T-cell (primary cell): ENCODE results near the gene PAGR1. TPM values are rescaled to one million over a fixed set of nuclear protein-coding genes. Genes with fewer than 3 reads are reported as not detected.
A peak's percentile ranks its signal among the peaks of the same experiment; 100 is the strongest.
"Not testable (repeated sequence)": the region's sequence is repeated elsewhere in the genome, so short reads cannot be mapped to it uniquely, and the experiment has no call there.

Experiments
- ATAC-seq, 4 experiments: fragments of 200-7000 bp in 3 of 4; fragments of 150-1000 bp in 1 of 4; cut with Tn5 transposase; replicated peaks in 1 of 4; 1 replicate in 3 of 4; 2 replicates in 1 of 4; pipeline ENCODE4 v1.10.0; 2021; ENCODE audit warnings: moderate library complexity in 3 of 4, mild to moderate bottlenecking in 2 of 4, moderate number of reproducible peaks in 1 of 4
- CTCF ChIA-PET, 2 donors: fragments of 300-600 bp; sonication (Branson Sonifier 250); formaldehyde crosslinking; loops; one replicate each; lab custom pipeline; 2022; ENCODE audit warnings: antibody characterized with exemption in 2 of 2; lab: Charles Lee
- POLR2A ChIA-PET, 2 donors: fragments of 300-600 bp; sonication (Branson Sonifier 250); formaldehyde crosslinking; loops; one replicate each; lab custom pipeline; 2022; ENCODE audit warnings: antibody characterized with exemption in 2 of 2; lab: Charles Lee
- DNase-seq, 35 experiments: peaks; one replicate each; pipeline versions ENCODE4 v3.0.0 to v3.0.0-alpha.2; 2013 to 2023
- H3K27ac ChIP-seq: one replicate; pipeline ENCODE4 v1.5.1; 2013; ENCODE audit warnings: low read length
- H3K27me3 ChIP-seq, 2 experiments: replicated peaks in 1 of 2; 1 replicate in 1 of 2; 2 replicates in 1 of 2; pipeline versions ENCODE4 v1.6.1 to v1.7.0; 2013; ENCODE audit warnings: low read length in 1 of 2, mixed read lengths in 1 of 2; ENCODE audit not compliant: control insufficient read depth in 2 of 2, insufficient read depth in 2 of 2; ENCODE audit errors: extremely low read depth in 1 of 2
- H3K36me3 ChIP-seq, 2 donors: 1 replicate in 1 of 2; 2 replicates in 1 of 2; pipeline versions ENCODE4 v1.6.1 to v1.7.0; 2013; ENCODE audit warnings: low read length in 1 of 2; ENCODE audit not compliant: control insufficient read depth in 2 of 2, insufficient read depth in 1 of 2; ENCODE audit errors: extremely low read depth in 1 of 2
- H3K4me1 ChIP-seq, 2 experiments: 1 replicate in 1 of 2; 2 replicates in 1 of 2; pipeline versions ENCODE4 v1.6.1 to v1.7.0; 2013; ENCODE audit warnings: low read length in 2 of 2, mixed read lengths in 1 of 2; ENCODE audit not compliant: insufficient read depth in 2 of 2, control insufficient read depth in 1 of 2; ENCODE audit errors: extremely low read depth in 1 of 2
- H3K4me3 ChIP-seq, 2 donors: 1 replicate in 1 of 2; 2 replicates in 1 of 2; pipeline versions ENCODE4 v1.5.1 to v1.7.0; 2013; ENCODE audit warnings: mild to moderate bottlenecking in 2 of 2, low read length in 1 of 2, moderate library complexity in 1 of 2; ENCODE audit not compliant: control insufficient read depth in 1 of 2; ENCODE audit errors: extremely low read depth in 1 of 2
- H3K9me3 ChIP-seq: 2 replicates; pipeline ENCODE4 v1.7.0; 2013
- H3K27ac Mint-ChIP-seq, 2 donors: one replicate each; pipeline ENCODE4 v1.8.0; 2020 to 2021; ENCODE audit warnings: mild to moderate bottlenecking in 2 of 2, mixed read lengths in 2 of 2
- H3K27me3 Mint-ChIP-seq, 2 donors: one replicate each; pipeline ENCODE4 v1.8.0; 2021 to 2022; ENCODE audit warnings: mixed read lengths in 2 of 2
- H3K36me3 Mint-ChIP-seq: one replicate; pipeline ENCODE4 v1.8.0; 2021; ENCODE audit warnings: mixed read lengths
- H3K4me1 Mint-ChIP-seq, 3 donors: one replicate each; pipeline ENCODE4 v1.8.0; 2020 to 2022; ENCODE audit warnings: mixed read lengths in 3 of 3, mild to moderate bottlenecking in 1 of 3
- H3K4me3 Mint-ChIP-seq, 3 donors: one replicate each; pipeline ENCODE4 v1.8.0; 2020 to 2022; ENCODE audit warnings: mild to moderate bottlenecking in 3 of 3, mixed read lengths in 3 of 3, moderate library complexity in 3 of 3
- H3K9me3 Mint-ChIP-seq, 3 donors: one replicate each; pipeline ENCODE4 v1.8.0; 2020 to 2022; ENCODE audit warnings: mixed read lengths in 3 of 3
- WGBS: methylation state at CpG from one replicate; pipeline ENCODE4 v1.1.5; 2013; ENCODE audit warnings: missing lambda C conversion rate; ENCODE audit not compliant: insufficient coverage; 5-methylcytosine and 5-hydroxymethylcytosine counted together
- total RNA-seq, 35 experiments: library from RNA in 6 of 35; stranded (reverse) in 6 of 35; fragments of 120-200 nt in 1 of 35; gene quantifications; one replicate each; pipeline versions ENCODE4 v1.2.1 to v1.2.4 and lab custom pipeline; 2013 to 2026

Gene PAGR1
- total RNA-seq, 5 donors from 2014 or later (not counting 1 experiment from before 2014, with no cell fraction given): 16.0 to 47.2 (median 40.6) TPM

- Histone ChIP-seq H3K27ac (peak overlapping the region; percentile 69), H3K4me1 (peaks cover 13 to 38% of the 10 kb centered on the region in 2 experiments), H3K4me3 (peak overlapping the region; percentile 84 to 94), H3K9me3 (no peaks in the 10 kb centered on the region), H3K36me3 (peaks cover under 1 to 5% of the 10 kb centered on the region in 2 donors), H3K27me3 (no peaks in the 10 kb centered on the region)
- peak in 1 of 35 experiments; percentile 6 for DNase-seq
- Mint-ChIP-seq H3K4me1 (peaks cover 42 to 47% (median 46%) of the 10 kb centered on the region in 3 donors), H3K27ac (peak overlapping the region; percentile 98 to 99), H3K4me3 (peak overlapping the region; percentile 93 to 98 (median 98)), H3K27me3 (no peaks in the 10 kb centered on the region), H3K9me3 (no peaks in the 10 kb centered on the region), H3K36me3 (peaks cover 12% of the 10 kb centered on the region)
- ATAC-seq: peak in 2 of 4 experiments; percentile 3 to 12
- CTCF ChIA-PET: interaction anchor here (0.5 to 2.6 kb wide), 14 partner anchors 11 to 840 kb away, joined by 3 to 14 read pairs (median 4); partner anchors contain the start of genes C16orf54 (in 1 of the 2), MVP (in 1 of the 2), NFATC2IP (in 1 of the 2) and PAGR1 (in 1 of the 2)
- WGBS: 0% methylated on average over 18 of the region's 31 CpGs
- POLR2A ChIA-PET: interaction anchor here (0.6 to 1.6 kb wide), 5 partner anchors 13 to 53 kb away, joined by 3 to 7 read pairs (median 4); partner anchors contain the start of gene PAGR1 (in 1 of the 2)
These were observed 24.8 kb upstream of the PAGR1 start for GRCh38 chr16:29790949-29791844.

GRCh38 chr16:29791845-29792807, 23.8 kb upstream of the PAGR1 start:
- Mint-ChIP-seq H3K27ac (peak overlapping the region; percentile 98 to 99), H3K36me3 (peaks cover 17% of the 10 kb centered on the region), H3K4me3 (peak overlapping the region; percentile 93 to 98 (median 98)), H3K9me3 (no peaks in the 10 kb centered on the region), H3K4me1 (peaks cover 44 to 48% (median 47%) of the 10 kb centered on the region in 3 donors), H3K27me3 (no peaks in the 10 kb centered on the region)
- DNase-seq: no peak
- ChIA-PET CTCF (interaction anchor here (0.5 to 1.5 kb wide), 5 partner anchors 10 to 101 kb away, joined by 3 to 5 read pairs (median 4); partner anchors contain the start of gene PAGR1 (in 1 of the 2)), POLR2A (interaction anchor here in 1 of 2 donors (0.7 kb wide), 1 partner anchor 11 kb away, joined by 3 read pairs; no protein-coding TSS in a partner anchor)
- Histone ChIP-seq H3K9me3 (no peaks in the 10 kb centered on the region), H3K4me1 (peaks cover 13 to 36% of the 10 kb centered on the region in 2 experiments), H3K27ac (peak overlapping the region; percentile 69), H3K4me3 (peak overlapping the region; percentile 84 to 94), H3K27me3 (no peaks in the 10 kb centered on the region), H3K36me3 (peaks cover 5 to 9% of the 10 kb centered on the region in 2 donors)
- ATAC-seq: no peak
- 38% methylated on average over 3 of the region's 9 CpGs for WGBS

GRCh38 chr16:29793153-29793552, 22.8 kb upstream of the PAGR1 start:
- DNase-seq, H3K27ac ChIP-seq, H3K9me3 ChIP-seq, CTCF ChIA-PET, H3K27ac Mint-ChIP-seq, H3K27me3 Mint-ChIP-seq, H3K4me3 ChIP-seq, H3K9me3 Mint-ChIP-seq, ATAC-seq, H3K27me3 ChIP-seq: not testable (repeated sequence)
- peaks cover 41 to 48% (median 47%) of the 10 kb centered on the region in 3 donors for H3K4me1 Mint-ChIP-seq
- peaks cover 5 to 18% of the 10 kb centered on the region in 2 donors for H3K36me3 ChIP-seq
- H3K36me3 Mint-ChIP-seq: peaks cover 25% of the 10 kb centered on the region
- H3K4me1 ChIP-seq: peaks cover 13 to 36% of the 10 kb centered on the region in 2 experiments
- H3K4me3 Mint-ChIP-seq: peak overlapping the region in 1 of 3 donors; percentile 93
- WGBS: 96% methylated on average over 15 of the region's 18 CpGs
- POLR2A ChIA-PET: interaction anchor here in 1 of 2 donors (0.7 kb wide), 1 partner anchor 38 kb away, joined by 3 read pairs; no protein-coding TSS in a partner anchor

GRCh38 chr16:29794231-29794710, 21.7 kb upstream of the PAGR1 start:
- ATAC-seq (no peak), DNase-seq (no peak)
- Mint-ChIP-seq H3K27me3 (no peaks in the 10 kb centered on the region), H3K27ac (no peak overlapping the region), H3K9me3 (no peaks in the 10 kb centered on the region), H3K4me1 (peaks cover 39 to 47% (median 44%) of the 10 kb centered on the region in 3 donors), H3K4me3 (no peak overlapping the region), H3K36me3 (peaks cover 33% of the 10 kb centered on the region)
- ChIA-PET CTCF (interaction anchor here in 1 of 2 donors (0.7 kb wide), 1 partner anchor 82 kb away, joined by 3 read pairs; no protein-coding TSS in a partner anchor), POLR2A (interaction anchor here (0.6 to 0.7 kb wide), 2 partner anchors 13 to 147 kb away, joined by 3 read pairs; no protein-coding TSS in a partner anchor)
- H3K36me3 ChIP-seq: peaks cover 5 to 29% of the 10 kb centered on the region in 2 donors
- H3K27me3 ChIP-seq: no peaks in the 10 kb centered on the region
- no peak overlapping the region for H3K4me3 ChIP-seq
- 100% methylated on average over 2 of the region's 3 CpGs for WGBS
- H3K27ac ChIP-seq: no peak overlapping the region
- H3K4me1 ChIP-seq: peaks cover 13 to 36% of the 10 kb centered on the region in 2 experiments
- no peaks in the 10 kb centered on the region for H3K9me3 ChIP-seq

GRCh38 chr16:29802416-29802935, 13.5 kb upstream of the PAGR1 start:
- H3K27me3 ChIP-seq: no peaks in the 10 kb centered on the region
- H3K36me3 Mint-ChIP-seq: peaks cover 35% of the 10 kb centered on the region
- no peak overlapping the region for H3K4me3 ChIP-seq
- H3K27me3 Mint-ChIP-seq: no peaks in the 10 kb centered on the region
- DNase-seq (no peak), ATAC-seq (no peak)
- H3K36me3 ChIP-seq: peaks cover 0 to 39% of the 10 kb centered on the region in 2 donors
- no peaks in the 10 kb centered on the region for H3K9me3 ChIP-seq
- H3K4me3 Mint-ChIP-seq: peak overlapping the region in 1 of 3 donors; percentile 37
- H3K9me3 Mint-ChIP-seq: no peaks in the 10 kb centered on the region
- no peak overlapping the region for H3K27ac ChIP-seq
- WGBS: 93% methylated on average over 8 of the region's 8 CpGs
- CTCF ChIA-PET: interaction anchor here (0.6 to 1.3 kb wide), 4 partner anchors 11 to 80 kb away, joined by 3 to 8 read pairs (median 6); no protein-coding TSS in a partner anchor
- peaks cover 16 to 21% (median 17%) of the 10 kb centered on the region in 3 donors for H3K4me1 Mint-ChIP-seq
- POLR2A ChIA-PET: interaction anchor here in 1 of 2 donors (0.6 kb wide), 1 partner anchor 11 kb away, joined by 3 read pairs; no protein-coding TSS in a partner anchor
- H3K4me1 ChIP-seq: peaks cover 11 to 18% of the 10 kb centered on the region in 2 experiments
- peak overlapping the region; percentile 80 to 99 for H3K27ac Mint-ChIP-seq
